ENCODE data around the gene THSD7B. TPM values are rescaled to one million over a fixed set of nuclear protein-coding genes. Genes with fewer than 3 reads are reported as not detected.
"Not testable (repeated sequence)": the region's sequence is repeated elsewhere in the genome, so short reads cannot be mapped to it uniquely, and the experiment has no call there.

THSD7B gene
- total and polyA plus RNA-seq, 2 donors: 0.50 to 4.2 TPM

GRCh38 chr2:137693534-137693933 lies 928.2 kb downstream of the THSD7B start:
- Histone ChIP-seq H3K27ac (ENCODE audit: low read depth in 1 of 2, low read length in 1 of 2) (no peak overlapping the region), H3K9me3 (ENCODE audit: control insufficient read depth in 2 of 2, insufficient read depth in 1 of 2, low read length in 1 of 2) (no peaks in the 10 kb centered on the region), H3K4me1 (ENCODE audit: control insufficient read depth in 2 of 2, insufficient read depth in 2 of 2, low read length in 2 of 2) (no peaks in the 10 kb centered on the region), H3K4me3 (ENCODE audit: low read length in 2 of 2) (no peak overlapping the region), H3K36me3 (ENCODE audit: control insufficient read depth in 2 of 2, insufficient read depth in 2 of 2, low read length in 1 of 2) (no peaks in the 10 kb centered on the region), H3K27me3 (ENCODE audit: control insufficient read depth in 2 of 2, insufficient read depth in 1 of 2, low read length in 1 of 2) (no peaks in the 10 kb centered on the region)
- no peak for DNase-seq (ENCODE audit: low read depth in 6 of 9, low spot score in 9 of 9)
- 16% methylated on average over 2 of the region's 2 CpGs for WGBS

- Histone ChIP-seq H3K27ac (ENCODE audit: low read depth in 1 of 2, low read length in 1 of 2) (no peak overlapping the region), H3K4me3 (ENCODE audit: low read length in 2 of 2) (no peak overlapping the region), H3K27me3 (ENCODE audit: control insufficient read depth in 2 of 2, insufficient read depth in 1 of 2, low read length in 1 of 2) (no peaks in the 10 kb centered on the region), H3K36me3 (ENCODE audit: control insufficient read depth in 2 of 2, insufficient read depth in 2 of 2, low read length in 1 of 2) (no peaks in the 10 kb centered on the region), H3K9me3 (ENCODE audit: control insufficient read depth in 2 of 2, insufficient read depth in 1 of 2, low read length in 1 of 2) (no peaks in the 10 kb centered on the region), H3K4me1 (ENCODE audit: control insufficient read depth in 2 of 2, insufficient read depth in 2 of 2, low read length in 2 of 2) (no peaks in the 10 kb centered on the region)
- 97% methylated on average over 1 of the region's 1 CpG for WGBS
- no peak for DNase-seq (ENCODE audit: low read depth in 6 of 9, low spot score in 9 of 9)
Observed at GRCh38 chr2:137696916-137697315, 931.6 kb downstream of the THSD7B start.

- not testable (repeated sequence) for DNase-seq (ENCODE audit: low read depth in 6 of 9, low spot score in 9 of 9); H3K27me3 ChIP-seq (ENCODE audit: control insufficient read depth in 2 of 2, insufficient read depth in 1 of 2, low read length in 1 of 2); H3K9me3 ChIP-seq (ENCODE audit: control insufficient read depth in 2 of 2, insufficient read depth in 1 of 2, low read length in 1 of 2); H3K27ac ChIP-seq (ENCODE audit: low read depth in 1 of 2, low read length in 1 of 2); H3K4me3 ChIP-seq (ENCODE audit: low read length in 2 of 2); H3K36me3 ChIP-seq (ENCODE audit: control insufficient read depth in 2 of 2, insufficient read depth in 2 of 2, low read length in 1 of 2); H3K4me1 ChIP-seq (ENCODE audit: control insufficient read depth in 2 of 2, insufficient read depth in 2 of 2, low read length in 2 of 2)
- WGBS: 70% methylated on average over 1 of the region's 1 CpG
Observed at GRCh38 chr2:137700250-137700649, 934.9 kb downstream of the THSD7B start.

GRCh38 chr2:137700681-137701080 lies 935.3 kb downstream of the THSD7B start:
- Histone ChIP-seq H3K4me3 (ENCODE audit: low read length in 2 of 2) (no peak overlapping the region), H3K27me3 (ENCODE audit: control insufficient read depth in 2 of 2, insufficient read depth in 1 of 2, low read length in 1 of 2) (no peaks in the 10 kb centered on the region), H3K36me3 (ENCODE audit: control insufficient read depth in 2 of 2, insufficient read depth in 2 of 2, low read length in 1 of 2) (no peaks in the 10 kb centered on the region), H3K9me3 (ENCODE audit: control insufficient read depth in 2 of 2, insufficient read depth in 1 of 2, low read length in 1 of 2) (no peaks in the 10 kb centered on the region), H3K4me1 (ENCODE audit: control insufficient read depth in 2 of 2, insufficient read depth in 2 of 2, low read length in 2 of 2) (no peaks in the 10 kb centered on the region), H3K27ac (ENCODE audit: low read depth in 1 of 2, low read length in 1 of 2) (no peak overlapping the region)
- no peak for DNase-seq (ENCODE audit: low read depth in 6 of 9, low spot score in 9 of 9)

- 93% methylated on average over 4 of the region's 4 CpGs for WGBS
- no peak for DNase-seq (ENCODE audit: low read depth in 6 of 9, low spot score in 9 of 9)
- no peak overlapping the region for H3K4me3 ChIP-seq (ENCODE audit: low read length in 2 of 2)
- H3K27me3 ChIP-seq (ENCODE audit: control insufficient read depth in 2 of 2, insufficient read depth in 1 of 2, low read length in 1 of 2): no peaks in the 10 kb centered on the region
- no peak overlapping the region for H3K27ac ChIP-seq (ENCODE audit: low read depth in 1 of 2, low read length in 1 of 2)
- no peaks in the 10 kb centered on the region for H3K36me3 ChIP-seq (ENCODE audit: control insufficient read depth in 2 of 2, insufficient read depth in 2 of 2, low read length in 1 of 2)
- H3K4me1 ChIP-seq (ENCODE audit: control insufficient read depth in 2 of 2, insufficient read depth in 2 of 2, low read length in 2 of 2): no peaks in the 10 kb centered on the region
- H3K9me3 ChIP-seq (ENCODE audit: control insufficient read depth in 2 of 2, insufficient read depth in 1 of 2, low read length in 1 of 2): peaks cover 0 to 18% of the 10 kb centered on the region in 2 donors
Observed at GRCh38 chr2:137705296-137705695, 940.0 kb downstream of the THSD7B start.

- H3K4me1 ChIP-seq (ENCODE audit: control insufficient read depth in 2 of 2, insufficient read depth in 2 of 2, low read length in 2 of 2): no peaks in the 10 kb centered on the region
- no peaks in the 10 kb centered on the region for H3K36me3 ChIP-seq (ENCODE audit: control insufficient read depth in 2 of 2, insufficient read depth in 2 of 2, low read length in 1 of 2)
- 75% methylated on average over 15 of the region's 15 CpGs for WGBS
- H3K27me3 ChIP-seq (ENCODE audit: control insufficient read depth in 2 of 2, insufficient read depth in 1 of 2, low read length in 1 of 2): no peaks in the 10 kb centered on the region
- no peak overlapping the region for H3K27ac ChIP-seq (ENCODE audit: low read depth in 1 of 2, low read length in 1 of 2)
- peaks cover 0 to 18% of the 10 kb centered on the region in 2 donors for H3K9me3 ChIP-seq (ENCODE audit: control insufficient read depth in 2 of 2, insufficient read depth in 1 of 2, low read length in 1 of 2)
- H3K4me3 ChIP-seq (ENCODE audit: low read length in 2 of 2): no peak overlapping the region
- no peak for DNase-seq (ENCODE audit: low read depth in 6 of 9, low spot score in 9 of 9)
Observed at GRCh38 chr2:137706786-137707613, 941.7 kb downstream of the THSD7B start.

- 89% methylated on average over 5 of the region's 5 CpGs for WGBS
- H3K27ac ChIP-seq (ENCODE audit: low read depth in 1 of 2, low read length in 1 of 2): no peak overlapping the region
- no peaks in the 10 kb centered on the region for H3K36me3 ChIP-seq (ENCODE audit: control insufficient read depth in 2 of 2, insufficient read depth in 2 of 2, low read length in 1 of 2)
- no peak for DNase-seq (ENCODE audit: low read depth in 6 of 9, low spot score in 9 of 9)
- peaks cover 0 to 18% of the 10 kb centered on the region in 2 donors for H3K9me3 ChIP-seq (ENCODE audit: control insufficient read depth in 2 of 2, insufficient read depth in 1 of 2, low read length in 1 of 2)
- H3K4me1 ChIP-seq (ENCODE audit: control insufficient read depth in 2 of 2, insufficient read depth in 2 of 2, low read length in 2 of 2): no peaks in the 10 kb centered on the region
- H3K27me3 ChIP-seq (ENCODE audit: control insufficient read depth in 2 of 2, insufficient read depth in 1 of 2, low read length in 1 of 2): no peaks in the 10 kb centered on the region
- H3K4me3 ChIP-seq (ENCODE audit: low read length in 2 of 2): no peak overlapping the region
Observed at GRCh38 chr2:137708311-137708710, 943.0 kb downstream of the THSD7B start.

GRCh38 chr2:137715731-137716191 lies 950.4 kb downstream of the THSD7B start:
- H3K36me3 ChIP-seq (ENCODE audit: control insufficient read depth in 2 of 2, insufficient read depth in 2 of 2, low read length in 1 of 2): no peaks in the 10 kb centered on the region
- no peak overlapping the region for H3K27ac ChIP-seq (ENCODE audit: low read depth in 1 of 2, low read length in 1 of 2)
- WGBS: 95% methylated on average over 17 of the region's 17 CpGs
- no peaks in the 10 kb centered on the region for H3K4me1 ChIP-seq (ENCODE audit: control insufficient read depth in 2 of 2, insufficient read depth in 2 of 2, low read length in 2 of 2)
- H3K27me3 ChIP-seq (ENCODE audit: control insufficient read depth in 2 of 2, insufficient read depth in 1 of 2, low read length in 1 of 2): no peaks in the 10 kb centered on the region
- DNase-seq (ENCODE audit: low read depth in 6 of 9, low spot score in 9 of 9): no peak
- H3K4me3 ChIP-seq (ENCODE audit: low read length in 2 of 2): no peak overlapping the region
- peaks cover 0 to 10% of the 10 kb centered on the region in 2 donors for H3K9me3 ChIP-seq (ENCODE audit: control insufficient read depth in 2 of 2, insufficient read depth in 1 of 2, low read length in 1 of 2)

GRCh38 chr2:137718786-137719185 lies 953.4 kb downstream of the THSD7B start:
- no peaks in the 10 kb centered on the region for H3K36me3 ChIP-seq (ENCODE audit: control insufficient read depth in 2 of 2, insufficient read depth in 2 of 2, low read length in 1 of 2)
- DNase-seq (ENCODE audit: low read depth in 6 of 9, low spot score in 9 of 9): no peak
- H3K4me3 ChIP-seq (ENCODE audit: low read length in 2 of 2): no peak overlapping the region
- 94% methylated on average over 3 of the region's 3 CpGs for WGBS
- H3K9me3 ChIP-seq (ENCODE audit: control insufficient read depth in 2 of 2, insufficient read depth in 1 of 2, low read length in 1 of 2): peaks cover 0 to 10% of the 10 kb centered on the region in 2 donors
- no peaks in the 10 kb centered on the region for H3K27me3 ChIP-seq (ENCODE audit: control insufficient read depth in 2 of 2, insufficient read depth in 1 of 2, low read length in 1 of 2)
- no peaks in the 10 kb centered on the region for H3K4me1 ChIP-seq (ENCODE audit: control insufficient read depth in 2 of 2, insufficient read depth in 2 of 2, low read length in 2 of 2)
- no peak overlapping the region for H3K27ac ChIP-seq (ENCODE audit: low read depth in 1 of 2, low read length in 1 of 2)

Data from thymus (tissue), 11 donors.